Measurements from ENCODE around the gene IL11. TPM values are rescaled to one million over a fixed set of nuclear protein-coding genes. Genes with fewer than 3 reads are reported as not detected.

IL11 gene
- total RNA-seq, 2 donors from 2014 or later, result not detected

- no peak for DNase-seq (ENCODE audit: low spot score)
These were observed 7.3 kb upstream of the IL11 start for GRCh38 chr19:55377356-55378131.

GRCh38 chr19:55376241-55376933 lies 6.1 kb upstream of the IL11 start, which contains the start of gene TMEM190:
TMEM190 (plus strand) TSS chr19:55376826; CDS start chr19:55376854, 28 bp downstream.
- intact Hi-C loops (cut with DNase I), result no loop called here
- no peak for DNase-seq (ENCODE audit: low spot score)

More at GRCh38 chr19:55377356-55378131, 7.3 kb upstream of the IL11 start:
- intact Hi-C loops (cut with DNase I), result no loop called here

GRCh38 chr19:55373993-55374757 lies 3.9 kb upstream of the IL11 start:
- intact Hi-C loops (cut with DNase I), result no loop called here
- no peak for DNase-seq (ENCODE audit: low spot score)

GRCh38 chr19:55373306-55373992 lies 3.2 kb upstream of the IL11 start:
- no peak for DNase-seq (ENCODE audit: low spot score)
- intact Hi-C loops (cut with DNase I), result no loop called here

- DNase-seq (ENCODE audit: low spot score), result no peak
- intact Hi-C loops (cut with DNase I), result no loop called here
These were observed 2.2 kb upstream of the IL11 start for GRCh38 chr19:55372316-55373081.

GRCh38 chr19:55369653-55370304 lies 484 bp downstream of the IL11 start:
- intact Hi-C loops (cut with DNase I), result no loop called here
- no peak for DNase-seq (ENCODE audit: low spot score)

GRCh38 chr19:55368701-55369563 lies 1.3 kb downstream of the IL11 start:
- DNase-seq (ENCODE audit: low spot score), result no peak
- intact Hi-C loops (cut with DNase I), result no loop called here

- intact Hi-C loops (cut with DNase I), result no loop called here
- DNase-seq (ENCODE audit: low spot score), result no peak
These were observed 2.2 kb downstream of the IL11 start for GRCh38 chr19:55368106-55368505.

- DNase-seq (ENCODE audit: low spot score), result no peak
- intact Hi-C loops (cut with DNase I), result no loop called here
These were observed 3.5 kb downstream of the IL11 start for GRCh38 chr19:55366790-55367189.

- intact Hi-C loops (cut with DNase I), result no loop called here
- no peak for DNase-seq (ENCODE audit: low spot score)
These were observed 4.3 kb downstream of the IL11 start for GRCh38 chr19:55365964-55366363.

GRCh38 chr19:55365245-55365644 lies 5.0 kb downstream of the IL11 start:
- intact Hi-C loops (cut with DNase I), result no loop called here
- DNase-seq (ENCODE audit: low spot score), result no peak

- intact Hi-C loops (cut with DNase I), result no loop called here
- DNase-seq (ENCODE audit: low spot score), result no peak
These were observed 7.1 kb downstream of the IL11 start, which contains the start of gene GARIN5B for GRCh38 chr19:55362990-55363716. GARIN5B (minus strand) TSS chr19:55363260; CDS start chr19:55363066, 194 bp downstream.

- DNase-seq (ENCODE audit: low spot score), result no peak
- intact Hi-C loops (cut with DNase I), result no loop called here
These were observed 7.9 kb downstream of the IL11 start for GRCh38 chr19:55362174-55362989.

GRCh38 chr19:55360902-55361301 lies 9.4 kb downstream of the IL11 start:
- intact Hi-C loops (cut with DNase I), result no loop called here
- DNase-seq (ENCODE audit: low spot score), result no peak

- DNase-seq (ENCODE audit: low spot score), result peak; percentile 78
- intact Hi-C loops (cut with DNase I), result no loop called here
These were observed 11.0 kb downstream of the IL11 start for GRCh38 chr19:55358943-55359908.

Data from posterior vena cava (tissue), 2 donors.